ENCODE results near the gene HOXD13.

DNA sequence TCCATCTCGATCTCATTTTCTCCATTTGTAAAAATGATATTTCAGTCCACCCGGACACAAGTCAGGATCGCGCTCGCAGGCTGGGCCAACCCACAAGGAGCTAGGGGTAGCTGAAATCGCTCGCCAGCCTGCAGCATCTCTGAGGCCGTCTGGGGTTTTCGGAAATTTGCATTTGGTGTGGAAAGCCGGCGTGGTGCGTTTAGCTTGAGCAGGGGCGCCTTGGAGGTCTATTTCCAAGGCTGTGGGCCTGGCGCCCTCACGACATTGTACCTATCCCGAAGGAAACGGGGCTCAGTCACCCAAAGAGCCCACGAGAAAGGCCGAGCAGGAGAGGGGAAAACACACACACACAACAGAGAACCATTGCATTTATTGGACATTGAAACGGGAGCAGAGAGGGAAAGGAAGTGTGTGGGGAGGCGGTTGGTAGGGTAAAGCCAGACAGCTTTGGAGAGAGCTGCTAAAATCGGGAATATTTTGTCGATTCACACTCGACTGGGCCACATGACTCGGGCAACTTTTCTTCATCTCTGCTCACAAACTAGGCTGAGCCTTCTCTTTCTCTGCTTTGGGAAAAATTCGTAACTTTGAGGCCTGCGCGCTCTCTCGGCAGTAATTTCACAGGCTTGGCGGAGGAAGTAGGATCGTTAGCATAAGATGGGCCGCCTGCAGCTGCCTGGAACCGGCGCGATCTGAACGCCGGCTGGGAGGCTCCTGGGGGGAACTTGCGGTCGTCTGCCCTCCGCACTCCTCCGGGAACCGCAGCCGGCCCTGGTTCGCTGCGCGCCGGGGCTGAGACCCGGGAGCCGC lies 35.9 kb downstream of the HOXD13 start:
- TF ChIP-seq KDM5A (IDR thresholded peaks at IDR 0.05; ENCODE audit: low read length) (no peak), ZNF274 (IDR thresholded peaks at IDR 0.05; ENCODE audit: borderline replicate concordance, extremely low read depth, low read length) (no peak), CEBPB (IDR thresholded peaks at IDR 0.05; ENCODE audit: low read depth, low read length) (no peak), GABPA (IDR thresholded peaks at IDR 0.05; ENCODE audit: borderline replicate concordance, insufficient read depth, low read length) (no peak), MAFK (IDR thresholded peaks at IDR 0.05; ENCODE audit: low read depth, low read length) (no peak)
- TF ChIP-seq, protein P1, sequence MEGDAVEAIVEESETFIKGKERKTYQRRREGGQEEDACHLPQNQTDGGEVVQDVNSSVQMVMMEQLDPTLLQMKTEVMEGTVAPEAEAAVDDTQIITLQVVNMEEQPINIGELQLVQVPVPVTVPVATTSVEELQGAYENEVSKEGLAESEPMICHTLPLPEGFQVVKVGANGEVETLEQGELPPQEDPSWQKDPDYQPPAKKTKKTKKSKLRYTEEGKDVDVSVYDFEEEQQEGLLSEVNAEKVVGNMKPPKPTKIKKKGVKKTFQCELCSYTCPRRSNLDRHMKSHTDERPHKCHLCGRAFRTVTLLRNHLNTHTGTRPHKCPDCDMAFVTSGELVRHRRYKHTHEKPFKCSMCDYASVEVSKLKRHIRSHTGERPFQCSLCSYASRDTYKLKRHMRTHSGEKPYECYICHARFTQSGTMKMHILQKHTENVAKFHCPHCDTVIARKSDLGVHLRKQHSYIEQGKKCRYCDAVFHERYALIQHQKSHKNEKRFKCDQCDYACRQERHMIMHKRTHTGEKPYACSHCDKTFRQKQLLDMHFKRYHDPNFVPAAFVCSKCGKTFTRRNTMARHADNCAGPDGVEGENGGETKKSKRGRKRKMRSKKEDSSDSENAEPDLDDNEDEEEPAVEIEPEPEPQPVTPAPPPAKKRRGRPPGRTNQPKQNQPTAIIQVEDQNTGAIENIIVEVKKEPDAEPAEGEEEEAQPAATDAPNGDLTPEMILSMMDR (IDR thresholded peaks at IDR 0.05; ENCODE audit: control extremely low read depth in 1 of 3, insufficient read depth in 1 of 3, low read depth in 1 of 3, low read length in 3 of 3) = no peak

Measured in H1 (cell line).